Stimulated activated CD8-positive, alpha-beta memory T cell treated with anti-CD3 and anti-CD28 coated beads, Interleukin-15, amount 100 ng/mL, for 24 hours (primary cell): ENCODE results near the gene CCDC102B.
"Not testable (repeated sequence)": the region's sequence is repeated elsewhere in the genome, so short reads cannot be mapped to it uniquely, and the experiment has no call there.

ENCODE experiments used
- DNase-seq: peaks from one replicate; pipeline ENCODE4 v3.0.0-alpha.2; 2020; ENCODE audit warnings: low read depth

The CCDC102B gene

GRCh38 chr18:68830256-68831045 is 32.6 kb downstream of the CCDC102B start:
- no peak for DNase-seq

- no peak for DNase-seq
These were observed 35.9 kb downstream of the CCDC102B start for GRCh38 chr18:68833756-68834155.

GRCh38 chr18:68837665-68838451 is 40.0 kb downstream of the CCDC102B start:
- no peak for DNase-seq

GRCh38 chr18:68839701-68840100 is 41.8 kb downstream of the CCDC102B start:
- no peak for DNase-seq

- no peak for DNase-seq
These were observed 42.8 kb downstream of the CCDC102B start for GRCh38 chr18:68840554-68841263.

GRCh38 chr18:68841301-68841700 is 43.4 kb downstream of the CCDC102B start:
- DNase-seq, result no peak

- no peak for DNase-seq
These were observed 45.1 kb downstream of the CCDC102B start for GRCh38 chr18:68842951-68843350.

- DNase-seq, result no peak
These were observed 45.7 kb downstream of the CCDC102B start for GRCh38 chr18:68843473-68844089.

- no peak for DNase-seq
These were observed 49.4 kb downstream of the CCDC102B start for GRCh38 chr18:68847219-68847837.

GRCh38 chr18:68848242-68848641 is 50.4 kb downstream of the CCDC102B start:
- no peak for DNase-seq

GRCh38 chr18:68854786-68855391 is 57.0 kb downstream of the CCDC102B start:
- no peak for DNase-seq

GRCh38 chr18:68855491-68855890 is 57.6 kb downstream of the CCDC102B start:
- no peak for DNase-seq

GRCh38 chr18:68861365-68861764 is 63.5 kb downstream of the CCDC102B start:
- DNase-seq, result no peak

GRCh38 chr18:68865021-68865420 is 67.1 kb downstream of the CCDC102B start:
- DNase-seq, result no peak

GRCh38 chr18:68865503-68865902 is 67.6 kb downstream of the CCDC102B start:
- no peak for DNase-seq

GRCh38 chr18:68873003-68873402 is 75.1 kb downstream of the CCDC102B start:
- no peak for DNase-seq

- no peak for DNase-seq
These were observed 76.5 kb downstream of the CCDC102B start for GRCh38 chr18:68874361-68874760.

GRCh38 chr18:68879947-68880346 is 82.1 kb downstream of the CCDC102B start:
- DNase-seq, result not testable (repeated sequence)

- no peak for DNase-seq
These were observed 89.5 kb downstream of the CCDC102B start for GRCh38 chr18:68887410-68887809.

GRCh38 chr18:68893354-68893753 is 95.5 kb downstream of the CCDC102B start:
- no peak for DNase-seq

- no peak for DNase-seq
These were observed 99.4 kb downstream of the CCDC102B start for GRCh38 chr18:68897286-68897685.
